CD4-positive, alpha-beta memory T cell (primary cell): Measurements from ENCODE around the gene SSBP4. TPM values are rescaled to one million over a fixed set of nuclear protein-coding genes. Genes with fewer than 3 reads are reported as not detected.

Experiments used
- CTCF ChIA-PET: fragments of 350-600 bp; sonication (Branson Sonifier 250); formaldehyde crosslinking; loops from one replicate; lab custom pipeline; 2021; ENCODE audit warnings: inconsistent platforms; ENCODE audit not compliant: partially characterized antibody; lab: Charles Lee
- POLR2A ChIA-PET: fragments of 350-600 bp; sonication (Branson Sonifier 250); formaldehyde crosslinking; loops from one replicate; lab custom pipeline; 2021; ENCODE audit not compliant: partially characterized antibody; lab: Charles Lee
- DNase-seq, 5 donors: peaks; one replicate each; pipeline versions ENCODE4 v3.0.0 to v3.0.0-alpha.2; 2020 to 2022; ENCODE audit warnings: mixed read lengths in 1 of 5
- H3K27ac ChIP-seq: one replicate; pipeline ENCODE4 v1.7.0; 2013; ENCODE audit warnings: low read depth, low read length
- H3K27me3 ChIP-seq: 2 replicates; pipeline ENCODE4 v1.7.0; 2013; ENCODE audit warnings: mild to moderate bottlenecking, low read length, moderate library complexity; ENCODE audit not compliant: insufficient read depth
- H3K36me3 ChIP-seq: 2 replicates; pipeline ENCODE4 v1.7.0; 2013; ENCODE audit warnings: mild to moderate bottlenecking, low read length, moderate library complexity; ENCODE audit not compliant: insufficient read depth
- H3K4me1 ChIP-seq: 2 replicates; pipeline ENCODE4 v1.7.0; 2013; ENCODE audit warnings: mild to moderate bottlenecking, low read length, moderate library complexity; ENCODE audit not compliant: insufficient read depth
- H3K4me3 ChIP-seq, 2 donors: one replicate each; pipeline ENCODE4 v1.7.0; 2013; ENCODE audit warnings: low read length in 2 of 2, mild to moderate bottlenecking in 1 of 2
- H3K9me3 ChIP-seq, 2 donors: one replicate each; pipeline ENCODE4 v1.7.0; 2013; ENCODE audit warnings: low read length in 2 of 2, control low read depth in 1 of 2; ENCODE audit not compliant: control insufficient read depth in 1 of 2
- H3K27ac Mint-ChIP-seq, 7 donors: one replicate each; pipeline ENCODE4 v1.8.0; 2020 to 2021; ENCODE audit warnings: mixed read lengths in 7 of 7, mild to moderate bottlenecking in 6 of 7, inconsistent platforms in 3 of 7, moderate library complexity in 3 of 7
- H3K27me3 Mint-ChIP-seq, 2 donors: one replicate each; pipeline ENCODE4 v1.8.0; 2020 to 2021; ENCODE audit warnings: mixed read lengths in 2 of 2
- H3K36me3 Mint-ChIP-seq, 2 donors: one replicate each; pipeline ENCODE4 v1.8.0; 2020 to 2021; ENCODE audit warnings: mixed read lengths in 2 of 2, inconsistent platforms in 1 of 2, mild to moderate bottlenecking in 1 of 2
- H3K4me1 Mint-ChIP-seq, 4 donors: one replicate each; pipeline ENCODE4 v1.8.0; 2020 to 2021; ENCODE audit warnings: mixed read lengths in 4 of 4, mild to moderate bottlenecking in 1 of 4
- H3K4me3 Mint-ChIP-seq, 8 donors: one replicate each; pipeline ENCODE4 v1.8.0; 2020 to 2021; ENCODE audit warnings: mixed read lengths in 8 of 8, mild to moderate bottlenecking in 7 of 8, moderate library complexity in 6 of 8, inconsistent platforms in 3 of 8
- H3K9me3 Mint-ChIP-seq, 8 donors: one replicate each; pipeline ENCODE4 v1.8.0; 2020 to 2021; ENCODE audit warnings: mixed read lengths in 8 of 8, mild to moderate bottlenecking in 5 of 8, inconsistent platforms in 3 of 8, moderate library complexity in 1 of 8
- intact Hi-C: fragments of 100-400 bp; cut with micrococcal nuclease; formaldehyde crosslinking; loops from one replicate; pipeline ENCODE4 v1.15.1; 2023
- polyA plus RNA-seq, 2 donors: library from polyadenylated mRNA; unstranded; fragments of 300-500 nt; fragmentation: Illumina TruSeq; gene quantifications; one replicate each; pipeline ENCODE4 v1.2.3, GENCODE V29; 2021
- total RNA-seq, 2 experiments: library from RNA; stranded (reverse); gene quantifications; one replicate each; pipeline ENCODE4 v1.2.3, GENCODE V29; 2021

SSBP4 gene
- total and polyA plus RNA-seq, 4 experiments from 2014 or later, result 71.3 to 108 (median 77.4) TPM

DNA sequence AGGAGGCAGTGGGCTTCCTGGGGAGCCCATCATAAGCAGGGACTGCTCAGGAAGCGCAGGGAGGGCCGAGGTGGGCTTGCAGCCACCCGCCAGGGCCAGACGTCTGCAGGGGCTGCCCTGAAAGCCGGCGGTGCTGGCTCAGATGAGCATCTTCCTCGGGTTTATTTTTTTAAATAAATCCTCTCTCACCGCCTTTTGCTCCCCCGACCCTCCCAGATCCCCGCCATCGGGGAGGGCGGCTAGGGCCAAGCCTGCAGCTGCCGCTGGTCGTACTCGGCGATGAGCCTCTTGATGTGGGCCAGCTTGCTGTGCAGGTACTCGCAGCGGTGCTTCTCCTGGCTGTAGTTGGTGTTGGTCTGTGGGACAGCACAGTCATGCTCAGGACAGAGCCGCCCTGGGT is 25.3 kb downstream of the SSBP4 start:
- intact Hi-C loops, result no loop called here
- H3K27ac Mint-ChIP-seq, result no peak overlapping the region
- H3K27me3 ChIP-seq, result no peaks in the 10 kb centered on the region
- H3K36me3 ChIP-seq, result peaks cover 46% of the 10 kb centered on the region
- no peak overlapping the region for H3K4me3 Mint-ChIP-seq
- no peaks in the 10 kb centered on the region for H3K9me3 ChIP-seq
- H3K4me3 ChIP-seq, result no peak overlapping the region
- H3K4me1 Mint-ChIP-seq, result peaks cover 13 to 44% (median 26%) of the 10 kb centered on the region in 4 donors
- peaks cover 15 to 42% of the 10 kb centered on the region in 2 donors for H3K36me3 Mint-ChIP-seq
- ChIA-PET POLR2A (no interaction called here), CTCF (no interaction called here)
- H3K4me1 ChIP-seq, result peaks cover 20% of the 10 kb centered on the region
- no peak overlapping the region for H3K27ac ChIP-seq
- H3K9me3 Mint-ChIP-seq, result peaks cover 0 to 5% (median 2%) of the 10 kb centered on the region in 8 donors
- no peaks in the 10 kb centered on the region for H3K27me3 Mint-ChIP-seq
- no peak for DNase-seq

DNA sequence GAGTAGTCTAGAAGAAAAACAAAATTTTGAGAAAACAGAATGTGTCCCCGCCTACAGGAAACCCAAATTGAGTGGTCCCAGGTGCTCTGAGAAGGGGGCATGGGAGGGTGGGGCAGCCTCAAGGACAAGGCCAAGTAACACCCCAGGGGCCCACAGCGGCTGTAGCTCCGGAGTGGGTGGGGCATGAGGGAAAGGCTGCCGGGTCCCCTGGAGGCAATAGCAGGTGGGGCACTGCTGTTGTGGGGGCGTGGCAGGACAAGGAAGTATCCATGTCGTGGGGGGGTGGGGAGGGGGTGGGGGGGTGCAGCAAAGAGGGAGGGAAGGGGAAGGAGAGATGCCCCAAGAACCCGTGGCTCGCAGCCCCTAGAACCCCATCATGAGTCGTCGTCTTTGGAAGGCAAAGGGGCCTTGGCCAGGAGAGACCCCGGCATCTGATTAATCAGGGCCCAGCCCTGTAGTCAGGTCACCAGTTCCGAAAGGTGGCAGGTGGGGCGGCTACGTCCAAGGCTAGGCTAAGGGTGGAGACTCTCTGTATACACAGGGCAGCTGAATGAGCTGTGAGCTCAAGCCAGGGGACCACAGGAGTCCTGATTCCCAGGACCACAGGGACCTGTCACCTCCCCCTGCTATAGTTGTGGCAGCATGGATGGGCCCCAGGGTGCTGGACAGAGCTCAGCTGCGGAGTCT is 26.2 kb downstream of the SSBP4 start:
- ChIA-PET POLR2A (interaction anchor here (1.4 kb wide), 1 partner anchor 126 kb away, joined by 3 read pairs; the partner anchor contains the start of gene UBA52), CTCF (interaction anchor here (1.3 kb wide), 1 partner anchor 13 kb away, joined by 3 read pairs; no protein-coding TSS in a partner anchor)
- Mint-ChIP-seq H3K9me3 (peaks cover 0 to 5% (median 2%) of the 10 kb centered on the region in 8 donors), H3K27me3 (no peaks in the 10 kb centered on the region), H3K27ac (no peak overlapping the region), H3K4me1 (peaks cover 13 to 37% (median 22%) of the 10 kb centered on the region in 4 donors), H3K36me3 (peaks cover 15 to 44% of the 10 kb centered on the region in 2 donors), H3K4me3 (no peak overlapping the region)
- intact Hi-C loops, result no loop called here
- Histone ChIP-seq H3K36me3 (peaks cover 55% of the 10 kb centered on the region), H3K4me3 (no peak overlapping the region), H3K4me1 (peaks cover 20% of the 10 kb centered on the region), H3K27ac (no peak overlapping the region), H3K9me3 (no peaks in the 10 kb centered on the region), H3K27me3 (no peaks in the 10 kb centered on the region)
- DNase-seq, result no peak

DNA sequence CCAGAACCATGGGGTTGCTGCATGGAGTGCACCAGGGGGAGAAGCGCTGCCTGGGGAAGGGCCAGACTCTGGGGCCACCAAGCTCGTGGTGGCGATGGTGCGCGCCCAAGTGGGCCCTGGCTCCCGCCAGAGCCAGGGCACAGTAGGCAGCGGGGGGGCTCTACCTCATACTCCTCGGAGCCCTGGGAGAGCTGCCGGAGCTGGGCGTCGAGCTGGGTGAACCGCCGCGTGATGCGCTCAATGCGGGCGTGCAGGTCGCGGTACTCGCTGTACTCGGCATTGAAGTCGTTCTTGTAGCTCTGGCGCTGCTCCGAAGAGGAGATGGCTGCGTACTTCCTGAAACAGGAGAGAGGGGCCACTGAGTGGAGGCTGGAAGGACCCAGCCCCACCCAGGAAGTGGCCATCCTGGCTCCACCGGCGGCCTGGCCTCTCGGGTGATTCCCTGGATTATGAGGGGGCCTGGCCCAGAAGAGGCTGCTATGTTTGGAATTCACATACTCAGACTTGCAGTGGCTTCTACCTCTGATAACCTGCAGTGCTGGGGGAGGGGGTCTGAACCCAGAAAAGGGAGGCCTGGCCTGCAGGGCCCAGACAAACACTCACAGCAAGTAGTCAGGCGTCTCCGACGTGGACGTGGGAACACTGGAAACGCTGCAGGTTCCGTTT is 27.1 kb downstream of the SSBP4 start:
- POLR2A ChIA-PET, result interaction anchor here (1.4 kb wide), 1 partner anchor 125 kb away, joined by 3 read pairs; the partner anchor contains the start of gene UBA52
- no peaks in the 10 kb centered on the region for H3K27me3 Mint-ChIP-seq

DNA sequence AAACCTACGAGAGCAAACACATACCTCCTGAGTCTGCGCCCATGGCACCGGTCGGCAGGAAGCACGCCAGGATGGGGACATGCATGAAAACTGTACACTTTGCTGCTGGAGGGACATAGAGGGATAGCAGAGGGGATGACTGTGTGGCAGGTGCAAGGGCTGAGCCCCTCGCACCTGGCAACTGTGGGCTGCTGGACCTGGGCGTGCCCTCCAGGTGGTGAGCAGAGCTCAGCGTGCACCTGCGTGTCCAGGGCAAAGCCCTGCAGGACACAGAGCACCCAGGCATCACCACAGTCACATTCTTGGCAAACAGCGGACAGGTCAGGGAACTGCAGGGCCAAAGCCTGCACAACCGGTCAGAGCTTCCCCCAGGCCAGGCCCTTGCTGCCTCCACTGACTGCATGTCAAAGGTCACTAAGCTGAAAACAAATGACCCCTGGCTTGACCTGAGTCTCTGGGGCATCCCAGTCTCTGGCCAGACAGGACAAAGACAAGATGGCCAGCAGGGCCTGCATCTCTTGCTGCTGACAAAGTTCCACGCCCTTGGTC is 27.7 kb downstream of the SSBP4 start:
- Histone ChIP-seq H3K27me3 (no peaks in the 10 kb centered on the region), H3K9me3 (no peaks in the 10 kb centered on the region), H3K36me3 (peaks cover 58% of the 10 kb centered on the region), H3K4me1 (peaks cover 21% of the 10 kb centered on the region), H3K4me3 (no peak overlapping the region), H3K27ac (no peak overlapping the region)
- intact Hi-C loops, result no loop called here
- Mint-ChIP-seq H3K4me3 (no peak overlapping the region), H3K4me1 (peaks cover 11 to 29% (median 16%) of the 10 kb centered on the region in 4 donors), H3K27me3 (no peaks in the 10 kb centered on the region), H3K9me3 (peaks cover 0 to 4% (median 1%) of the 10 kb centered on the region in 8 donors), H3K27ac (peak overlapping the region in 1 of 7 donors; percentile 60), H3K36me3 (peaks cover 18 to 44% of the 10 kb centered on the region in 2 donors)
- CTCF ChIA-PET, result interaction anchor here (1.0 kb wide), 1 partner anchor 15 kb away, joined by 3 read pairs; no protein-coding TSS in a partner anchor
- DNase-seq, result no peak
- POLR2A ChIA-PET, result no interaction called here

More for the DNA sequence above, 27.1 kb downstream of the SSBP4 start:
- peaks cover 18 to 44% of the 10 kb centered on the region in 2 donors for H3K36me3 Mint-ChIP-seq
- intact Hi-C loops, result no loop called here
- H3K27me3 ChIP-seq, result no peaks in the 10 kb centered on the region
- H3K27ac Mint-ChIP-seq, result peak overlapping the region in 1 of 7 donors; percentile 60
- H3K9me3 ChIP-seq, result no peaks in the 10 kb centered on the region
- DNase-seq, result no peak
- H3K27ac ChIP-seq, result no peak overlapping the region
- H3K4me1 ChIP-seq, result peaks cover 23% of the 10 kb centered on the region
- no peak overlapping the region for H3K4me3 ChIP-seq
- peaks cover 14 to 35% (median 21%) of the 10 kb centered on the region in 4 donors for H3K4me1 Mint-ChIP-seq
- H3K36me3 ChIP-seq, result peaks cover 58% of the 10 kb centered on the region
- CTCF ChIA-PET, result interaction anchor here (1.0 to 1.3 kb wide), 2 partner anchors 12 to 15 kb away, joined by 3 read pairs; no protein-coding TSS in a partner anchor
- H3K9me3 Mint-ChIP-seq, result peaks cover 0 to 5% (median 2%) of the 10 kb centered on the region in 8 donors
- H3K4me3 Mint-ChIP-seq, result no peak overlapping the region

DNA sequence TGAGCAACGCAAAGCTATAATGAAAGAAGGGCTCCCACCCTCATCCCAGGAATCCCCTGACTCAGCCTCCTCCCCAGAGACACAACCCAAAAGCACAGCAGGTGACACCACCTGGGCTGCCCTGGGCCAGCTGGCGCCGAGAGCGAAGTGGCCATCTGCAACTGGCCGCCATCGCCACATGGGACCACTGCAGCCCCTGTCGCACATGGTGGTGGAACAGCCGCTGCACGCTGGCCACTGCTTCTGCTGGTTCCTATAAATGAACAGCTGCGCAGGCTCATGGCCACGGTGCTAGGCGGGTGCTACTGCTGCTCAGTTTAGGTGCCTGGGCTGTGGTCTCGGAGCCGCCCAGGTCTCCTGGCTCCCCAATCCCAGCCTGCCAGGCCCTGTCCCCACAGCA is 30.4 kb downstream of the SSBP4 start:
- Mint-ChIP-seq H3K9me3 (no peaks in the 10 kb centered on the region), H3K4me1 (peaks cover 3 to 19% (median 7%) of the 10 kb centered on the region in 4 donors), H3K4me3 (no peak overlapping the region), H3K36me3 (peaks cover 12 to 48% of the 10 kb centered on the region in 2 donors), H3K27ac (no peak overlapping the region), H3K27me3 (no peaks in the 10 kb centered on the region)
- Histone ChIP-seq H3K9me3 (no peaks in the 10 kb centered on the region), H3K27me3 (no peaks in the 10 kb centered on the region), H3K27ac (no peak overlapping the region), H3K4me3 (no peak overlapping the region), H3K36me3 (peaks cover 45% of the 10 kb centered on the region), H3K4me1 (peaks cover 5% of the 10 kb centered on the region)
- CTCF ChIA-PET, result interaction anchor here (1.2 to 4.6 kb wide), 3 partner anchors 12 to 398 kb away, joined by 3 to 28 read pairs (median 18); no protein-coding TSS in a partner anchor
- POLR2A ChIA-PET, result no interaction called here
- intact Hi-C loops, result no loop called here
- DNase-seq, result no peak

DNA sequence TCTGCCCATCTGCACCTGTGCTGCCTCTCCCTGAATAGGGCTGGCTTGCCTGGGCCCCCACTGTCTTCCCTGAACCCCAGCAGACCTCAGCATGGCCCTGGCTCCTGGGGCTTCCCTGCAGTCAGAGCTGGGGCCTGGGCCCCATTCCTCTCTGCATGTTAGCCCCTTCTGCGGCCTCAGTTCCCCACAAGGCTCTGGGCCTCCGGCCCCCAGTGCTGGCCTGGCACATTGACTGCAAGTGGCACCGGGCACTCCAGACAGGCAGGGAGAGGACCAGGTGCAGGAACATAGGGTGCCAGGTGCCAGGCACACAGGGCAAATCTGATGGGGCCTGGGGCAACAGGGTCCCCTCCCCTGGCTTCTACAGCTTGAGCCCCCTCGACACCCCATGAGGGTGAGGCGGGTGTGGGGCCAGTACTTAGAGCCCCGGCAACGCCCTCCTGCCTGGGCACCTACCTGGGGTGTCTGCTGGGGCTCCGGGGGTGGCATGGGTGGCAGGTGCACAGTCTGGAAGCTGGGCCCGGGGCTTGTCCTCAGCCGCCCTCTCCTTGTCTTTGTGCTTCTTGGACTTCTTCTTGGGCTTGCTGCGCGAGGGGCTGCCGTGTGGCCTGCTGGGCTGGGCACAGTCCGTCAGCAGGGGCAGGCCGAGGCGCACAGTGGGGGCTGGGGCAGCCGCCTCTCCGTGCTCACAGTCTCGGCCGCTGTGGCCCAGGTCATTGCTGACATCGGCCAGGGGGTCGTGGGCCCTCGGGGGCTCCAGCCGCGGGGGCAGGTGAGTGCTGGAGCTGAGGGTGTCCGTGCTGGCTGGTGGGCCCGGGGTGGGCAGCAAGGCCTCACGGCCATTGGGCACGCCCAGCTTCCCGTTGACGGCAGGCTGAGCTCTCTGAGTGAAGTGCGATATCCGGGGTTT is 31.1 kb downstream of the SSBP4 start:
- H3K4me1 ChIP-seq, result peaks cover 5% of the 10 kb centered on the region
- no peak overlapping the region for H3K27ac ChIP-seq
- peaks cover 3 to 19% (median 7%) of the 10 kb centered on the region in 4 donors for H3K4me1 Mint-ChIP-seq
- H3K4me3 ChIP-seq, result no peak overlapping the region
- H3K9me3 Mint-ChIP-seq, result no peaks in the 10 kb centered on the region
- H3K36me3 Mint-ChIP-seq, result peaks cover 12 to 44% of the 10 kb centered on the region in 2 donors
- no peaks in the 10 kb centered on the region for H3K27me3 Mint-ChIP-seq
- peak overlapping the region in 1 of 8 donors; percentile 35 for H3K4me3 Mint-ChIP-seq
- POLR2A ChIA-PET, result interaction anchor here (0.6 to 1.3 kb wide), 6 partner anchors 10 to 383 kb away, joined by 3 to 4 read pairs (median 3); partner anchors contain the start of gene REX1BD
- no peaks in the 10 kb centered on the region for H3K27me3 ChIP-seq
- no peaks in the 10 kb centered on the region for H3K9me3 ChIP-seq
- H3K27ac Mint-ChIP-seq, result peak overlapping the region in 5 of 7 donors; percentile 22 to 77 (median 70)
- CTCF ChIA-PET, result interaction anchor here (0.7 to 4.6 kb wide), 27 partner anchors 11 to 494 kb away, joined by 3 to 28 read pairs (median 5); partner anchors contain the start of genes REX1BD and UBA52
- no peak for DNase-seq
- intact Hi-C loops, result loop anchor here (5.0 kb wide), 1 partner anchor 397 kb away; no protein-coding TSS in a partner anchor
- peaks cover 40% of the 10 kb centered on the region for H3K36me3 ChIP-seq
